ENCODE results near the gene RNF224.
A peak's percentile ranks its signal among the peaks of the same experiment; 100 is the strongest.
"Not testable (repeated sequence)": the region's sequence is repeated elsewhere in the genome, so short reads cannot be mapped to it uniquely, and the experiment has no call there.

The RNF224 gene

DNA sequence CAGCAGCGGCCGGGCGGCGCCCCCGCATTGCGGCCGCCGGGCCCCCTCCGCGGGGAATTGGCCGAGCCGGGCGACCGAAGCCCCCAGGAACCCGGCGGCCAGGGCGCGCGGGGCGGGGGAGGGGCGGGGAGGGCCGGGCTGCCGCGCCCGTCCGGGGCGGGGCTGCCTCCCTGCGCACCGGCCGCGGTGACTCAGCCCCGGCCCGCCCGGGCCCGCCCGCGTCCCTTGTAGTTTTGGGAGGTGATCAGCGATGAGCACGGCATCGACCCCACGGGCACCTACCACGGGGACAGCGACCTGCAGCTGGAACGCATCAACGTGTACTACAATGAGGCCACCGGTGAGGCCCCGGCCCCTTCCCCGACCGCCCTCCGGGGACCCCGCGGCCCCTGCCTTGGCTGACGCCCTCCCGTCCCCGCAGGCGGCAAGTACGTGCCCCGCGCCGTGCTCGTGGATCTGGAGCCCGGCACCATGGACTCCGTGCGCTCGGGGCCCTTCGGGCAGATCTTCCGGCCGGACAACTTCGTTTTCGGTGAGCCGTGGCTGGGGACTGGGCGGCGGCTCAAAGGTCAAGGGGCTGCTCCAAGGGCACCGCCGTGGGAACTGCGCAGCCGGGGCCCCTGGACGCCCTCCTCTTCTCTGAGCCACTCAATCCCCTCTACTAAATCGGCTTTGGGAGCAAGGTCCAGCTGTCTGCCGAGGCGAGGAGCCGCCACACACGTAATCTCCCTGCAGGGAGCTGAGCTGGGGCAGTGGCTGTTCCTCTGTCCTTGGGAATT is 14.4 kb downstream of the RNF224 start:
- peak; percentile 67 for DNase-seq

DNA sequence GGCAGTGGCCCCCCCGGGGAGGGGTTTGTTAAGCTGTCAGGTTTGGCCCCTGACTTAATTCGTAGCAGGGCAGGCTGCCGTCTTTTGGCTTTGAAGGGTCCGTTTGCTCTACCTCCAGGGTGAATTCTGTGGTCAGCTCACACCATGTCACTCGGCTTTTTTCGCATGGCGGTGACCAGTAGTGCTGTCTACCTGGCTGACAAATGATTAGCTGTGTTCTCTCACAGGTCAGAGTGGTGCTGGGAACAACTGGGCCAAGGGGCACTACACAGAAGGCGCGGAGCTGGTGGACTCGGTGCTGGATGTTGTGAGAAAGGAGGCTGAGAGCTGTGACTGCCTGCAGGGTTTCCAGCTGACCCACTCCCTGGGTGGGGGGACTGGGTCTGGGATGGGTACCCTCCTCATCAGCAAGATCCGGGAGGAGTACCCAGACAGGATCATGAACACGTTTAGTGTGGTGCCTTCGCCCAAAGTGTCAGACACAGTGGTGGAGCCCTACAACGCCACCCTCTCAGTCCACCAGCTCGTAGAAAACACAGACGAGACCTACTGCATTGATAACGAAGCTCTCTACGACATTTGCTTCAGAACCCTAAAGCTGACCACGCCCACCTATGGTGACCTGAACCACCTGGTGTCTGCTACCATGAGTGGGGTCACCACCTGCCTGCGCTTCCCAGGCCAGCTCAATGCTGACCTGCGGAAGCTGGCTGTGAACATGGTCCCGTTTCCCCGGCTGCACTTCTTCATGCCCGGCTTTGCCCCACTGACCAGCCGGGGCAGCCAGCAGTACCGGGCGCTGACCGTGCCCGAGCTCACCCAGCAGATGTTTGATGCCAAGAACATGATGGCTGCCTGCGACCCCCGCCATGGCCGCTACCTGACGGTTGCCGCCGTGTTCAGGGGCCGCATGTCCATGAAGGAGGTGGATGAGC is 15.2 kb downstream of the RNF224 start:
- DNase-seq = no peak

DNA sequence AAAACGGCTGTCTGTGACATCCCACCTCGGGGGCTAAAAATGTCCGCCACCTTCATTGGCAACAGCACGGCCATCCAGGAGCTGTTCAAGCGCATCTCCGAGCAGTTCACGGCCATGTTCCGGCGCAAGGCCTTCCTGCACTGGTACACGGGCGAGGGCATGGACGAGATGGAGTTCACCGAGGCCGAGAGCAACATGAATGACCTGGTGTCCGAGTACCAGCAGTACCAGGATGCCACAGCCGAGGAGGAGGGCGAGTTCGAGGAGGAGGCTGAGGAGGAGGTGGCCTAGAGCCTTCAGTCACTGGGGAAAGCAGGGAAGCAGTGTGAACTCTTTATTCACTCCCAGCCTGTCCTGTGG is 15.9 kb downstream of the RNF224 start:
- not testable (repeated sequence) for DNase-seq

DNA sequence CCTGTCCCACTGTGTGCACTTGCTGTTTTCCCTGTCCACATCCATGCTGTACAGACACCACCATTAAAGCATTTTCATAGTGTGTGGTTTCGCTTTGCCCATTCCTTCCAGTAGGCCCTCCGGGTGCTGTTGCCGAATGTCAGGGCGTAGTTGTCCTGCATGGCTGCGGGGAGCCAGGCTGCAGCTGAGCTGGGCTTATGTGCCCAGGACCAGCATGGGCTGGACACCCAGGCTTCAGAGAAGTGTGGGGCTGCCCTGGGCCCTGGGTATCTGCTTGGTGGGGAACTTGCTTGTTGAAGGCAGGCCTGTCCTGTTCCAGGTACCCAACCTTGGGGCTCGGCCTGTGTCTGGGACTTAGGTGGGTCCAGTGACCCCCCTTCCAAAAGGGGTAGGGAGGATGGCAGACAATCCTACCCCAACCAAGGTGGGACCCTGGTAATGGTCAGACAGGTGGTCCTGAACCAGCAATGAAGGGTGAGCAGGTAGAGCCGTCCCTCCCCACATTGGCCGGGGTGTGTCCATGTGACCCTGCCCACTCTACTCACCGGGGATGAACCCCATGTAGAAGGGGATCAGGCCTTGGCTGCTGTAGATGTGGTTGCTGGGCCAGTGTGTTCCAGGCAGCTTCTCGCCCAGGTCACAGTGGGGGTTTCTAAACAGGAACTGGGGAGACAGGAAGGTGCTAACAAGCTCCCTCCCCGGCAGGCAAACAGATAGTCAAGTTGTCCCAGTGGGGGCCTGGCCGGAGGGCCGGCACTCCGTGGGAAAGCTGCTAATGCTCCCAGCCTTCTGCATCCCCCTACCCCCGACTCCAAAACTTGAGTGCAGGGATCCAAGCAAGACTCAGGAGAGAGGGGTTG is 16.6 kb downstream of the RNF224 start:
- no peak for DNase-seq

DNA sequence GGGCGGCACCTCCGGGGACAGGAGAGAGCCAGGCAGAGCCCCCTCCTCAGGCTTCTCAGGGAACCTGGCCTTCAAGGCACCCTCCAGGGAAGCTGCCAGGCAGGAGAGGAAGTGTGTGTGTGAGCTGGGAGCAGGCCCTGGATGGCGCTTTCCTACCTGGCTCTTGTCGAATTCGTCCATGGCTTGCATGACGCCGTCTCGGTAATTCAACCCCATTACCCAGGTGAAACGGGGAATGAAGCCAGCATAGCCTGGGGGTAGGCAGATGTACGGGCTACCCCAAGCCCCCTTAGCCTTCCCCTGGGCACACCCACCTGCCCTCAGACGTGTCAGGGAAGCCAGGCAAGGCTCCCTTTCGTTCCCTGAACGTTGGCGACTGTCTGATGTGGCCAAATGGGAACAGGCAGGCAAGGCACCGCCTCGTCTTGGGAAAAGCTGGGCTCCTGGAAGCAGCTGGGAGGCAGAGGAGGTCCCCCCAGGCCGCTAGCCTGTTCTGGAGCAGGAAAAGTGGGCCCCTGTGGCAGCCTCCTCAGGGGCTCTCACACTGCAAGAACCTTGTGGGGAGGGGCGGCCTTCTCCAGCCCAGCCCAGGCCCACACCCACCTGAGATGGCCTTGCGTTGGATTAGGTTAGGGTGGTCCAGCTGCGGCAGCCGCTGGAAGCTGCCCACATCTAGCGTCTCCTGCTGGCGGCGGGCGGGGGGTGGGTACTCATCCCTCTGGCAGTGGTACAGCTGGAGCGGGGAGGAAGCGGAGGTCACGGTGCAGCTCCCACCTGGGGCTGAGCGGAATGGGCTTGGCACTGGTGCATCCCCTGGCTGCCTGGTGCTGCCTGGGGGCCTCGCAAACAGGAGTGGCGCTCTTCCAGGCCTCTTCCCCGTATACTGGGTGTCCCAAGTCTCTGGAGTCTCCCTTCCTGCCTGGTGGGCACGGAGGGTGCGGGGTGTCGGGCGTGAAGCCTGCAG is 17.5 kb downstream of the RNF224 start:
- no peak for DNase-seq

DNA sequence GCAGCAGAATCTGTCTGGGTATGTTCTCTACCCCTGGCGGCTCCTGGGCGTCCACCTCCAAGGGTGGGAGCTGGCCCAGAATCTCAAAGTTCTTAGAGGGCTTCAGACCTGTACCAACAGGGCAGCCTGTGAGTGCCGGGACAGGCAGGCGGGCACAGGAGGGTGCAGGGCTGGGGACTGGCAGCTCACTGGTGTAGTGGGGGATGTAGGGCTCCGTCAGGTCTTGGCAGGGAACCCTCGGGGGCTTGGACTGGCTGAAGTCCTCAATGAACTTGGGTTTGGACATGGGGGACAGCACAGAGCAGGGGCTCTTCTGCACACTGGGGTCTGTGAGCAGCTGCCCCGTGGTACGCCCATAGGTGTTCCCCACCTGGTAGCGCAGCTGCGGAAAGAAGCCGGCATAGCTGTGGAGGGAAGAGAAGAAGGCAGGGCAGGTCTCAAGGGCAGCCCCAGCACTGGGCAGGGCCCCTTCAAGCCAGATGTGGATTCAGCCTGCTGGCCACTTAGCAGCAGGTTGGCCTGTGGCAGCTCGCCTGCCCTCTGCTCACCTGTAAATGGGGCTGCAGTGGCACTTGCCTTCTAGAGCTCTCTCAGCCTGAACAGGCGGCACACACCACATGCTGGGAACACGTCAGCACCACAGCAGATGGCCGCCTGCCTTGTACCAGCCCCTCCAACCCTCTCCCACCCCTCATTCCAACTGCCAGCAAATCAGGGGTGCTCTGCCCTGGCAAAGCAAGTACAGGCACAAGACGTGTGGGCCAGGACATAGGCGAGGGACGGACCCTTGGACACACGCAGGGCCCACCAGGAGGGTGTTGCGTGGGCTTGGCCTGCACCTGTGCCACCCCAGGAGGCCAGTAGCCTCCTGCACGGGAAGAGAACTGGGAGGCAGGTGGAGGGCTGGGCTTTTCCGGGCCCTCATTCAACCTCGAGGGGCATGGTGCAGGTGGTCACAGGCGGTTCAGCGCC is 18.4 kb downstream of the RNF224 start:
- DNase-seq = no peak

DNA sequence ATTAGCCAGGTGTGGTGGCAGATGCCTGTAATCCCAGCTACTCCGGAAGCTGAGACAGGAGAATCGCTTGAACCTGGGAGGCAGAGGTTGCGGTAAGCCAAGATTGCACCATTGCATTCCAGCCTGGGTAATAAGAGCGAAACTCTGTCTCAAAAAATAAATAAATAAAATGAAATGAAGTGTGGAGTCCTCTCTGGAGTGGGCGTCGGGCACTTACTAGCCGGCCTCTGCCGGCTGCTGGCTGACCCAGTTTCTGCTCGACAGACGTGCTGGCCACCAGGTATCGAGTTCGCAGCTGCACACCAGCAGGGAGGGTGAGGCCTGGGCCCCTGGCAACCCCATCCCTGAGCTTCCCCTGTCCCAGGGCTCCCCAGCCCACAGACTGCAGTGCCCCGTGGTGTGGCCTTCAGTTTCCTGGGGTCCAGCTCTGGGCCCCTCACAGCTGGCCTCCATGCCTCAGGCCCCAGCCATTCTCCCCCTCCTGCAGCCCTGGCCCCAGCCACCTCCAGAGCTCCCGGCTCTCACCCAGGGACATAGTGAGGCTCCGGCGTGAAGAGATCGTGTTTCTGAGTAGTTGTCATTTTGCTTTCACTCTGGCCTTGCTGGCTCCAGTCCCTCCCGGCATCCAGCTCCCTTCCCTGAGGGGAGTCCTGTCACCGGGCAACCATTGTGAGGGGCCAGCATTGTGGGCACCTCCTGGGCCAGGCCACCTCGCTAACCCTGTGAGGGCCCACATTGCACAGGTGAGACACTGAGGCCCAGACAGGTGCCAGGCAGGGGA is 20.0 kb downstream of the RNF224 start:
- DNase-seq = no peak

DNA sequence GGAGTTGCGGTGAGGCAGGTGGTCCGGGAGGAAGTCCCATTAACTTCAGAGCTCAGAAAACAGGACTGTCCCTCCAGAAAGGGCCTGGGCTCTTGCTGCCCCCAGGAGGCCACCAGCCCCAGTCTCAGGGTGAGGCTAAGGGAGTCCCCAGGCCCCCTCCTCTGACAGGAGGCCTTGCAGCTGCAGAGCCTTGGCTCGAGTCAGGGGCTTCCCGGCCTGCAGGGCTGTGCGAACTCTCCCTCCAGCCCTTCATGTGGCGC is 20.5 kb downstream of the RNF224 start:
- no peak for DNase-seq

DNA sequence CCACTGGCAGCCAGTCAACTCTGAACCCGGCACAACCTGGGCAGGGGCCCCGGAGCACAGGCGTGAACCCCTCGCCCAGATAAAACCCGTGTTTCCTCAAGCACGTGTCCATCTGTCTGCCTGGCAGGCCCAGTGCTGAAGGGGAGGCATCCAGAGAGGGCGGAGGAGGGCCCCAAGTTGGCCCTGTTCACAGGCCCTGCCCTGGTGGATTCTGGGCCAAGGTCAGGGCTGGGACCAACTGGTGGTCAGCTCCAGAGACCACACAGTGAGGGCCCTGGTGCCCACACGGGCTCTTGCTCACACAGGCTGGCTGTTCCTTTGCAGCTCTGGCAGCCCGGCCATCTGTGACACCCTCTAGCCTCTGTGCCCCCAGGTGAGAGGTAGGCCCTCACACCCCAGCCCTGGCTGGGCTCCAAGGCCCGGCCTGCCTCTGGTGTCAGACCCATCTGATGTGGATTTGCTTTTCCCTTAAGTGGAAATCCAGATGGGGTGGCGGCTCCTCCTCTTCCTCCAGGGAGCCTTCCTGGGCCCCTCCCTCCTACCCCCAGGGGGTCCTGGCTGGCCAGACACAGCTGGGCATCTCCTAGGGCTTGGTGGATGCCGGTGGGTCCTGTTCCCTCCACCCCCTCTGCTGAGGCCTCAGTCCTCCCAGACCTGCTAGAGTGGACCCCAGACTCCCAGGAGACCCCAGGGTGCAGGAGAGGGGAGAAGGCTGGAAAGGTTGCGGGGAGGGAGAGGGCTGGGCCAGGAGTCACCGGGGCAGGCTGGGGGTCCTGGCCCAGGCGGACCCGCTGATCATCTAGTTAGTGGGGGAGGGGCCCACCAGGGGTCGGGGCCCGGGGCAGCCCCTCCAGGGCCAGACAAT is 23.3 kb downstream of the RNF224 start:
- DNase-seq = no peak

DNA sequence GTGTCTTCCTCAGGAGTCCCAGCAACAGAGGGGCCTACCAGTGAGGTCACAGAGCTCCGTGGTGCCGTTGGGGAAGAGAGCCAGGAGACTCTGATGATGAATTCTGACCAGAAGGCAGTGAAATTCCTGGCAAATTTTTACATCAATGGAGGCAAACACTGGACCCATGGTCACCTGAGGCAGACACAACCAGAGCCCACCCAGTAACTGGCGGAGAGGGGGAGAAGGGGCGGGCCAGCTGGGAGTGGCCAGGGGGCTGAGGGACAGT is 23.8 kb downstream of the RNF224 start, which contains the start of gene STPG3:
STPG3 (plus strand) TSS at position 93 of the 268 bp plus-strand sequence; CDS start at position 94, 1 bp downstream.
- DNase-seq = no peak

DNA sequence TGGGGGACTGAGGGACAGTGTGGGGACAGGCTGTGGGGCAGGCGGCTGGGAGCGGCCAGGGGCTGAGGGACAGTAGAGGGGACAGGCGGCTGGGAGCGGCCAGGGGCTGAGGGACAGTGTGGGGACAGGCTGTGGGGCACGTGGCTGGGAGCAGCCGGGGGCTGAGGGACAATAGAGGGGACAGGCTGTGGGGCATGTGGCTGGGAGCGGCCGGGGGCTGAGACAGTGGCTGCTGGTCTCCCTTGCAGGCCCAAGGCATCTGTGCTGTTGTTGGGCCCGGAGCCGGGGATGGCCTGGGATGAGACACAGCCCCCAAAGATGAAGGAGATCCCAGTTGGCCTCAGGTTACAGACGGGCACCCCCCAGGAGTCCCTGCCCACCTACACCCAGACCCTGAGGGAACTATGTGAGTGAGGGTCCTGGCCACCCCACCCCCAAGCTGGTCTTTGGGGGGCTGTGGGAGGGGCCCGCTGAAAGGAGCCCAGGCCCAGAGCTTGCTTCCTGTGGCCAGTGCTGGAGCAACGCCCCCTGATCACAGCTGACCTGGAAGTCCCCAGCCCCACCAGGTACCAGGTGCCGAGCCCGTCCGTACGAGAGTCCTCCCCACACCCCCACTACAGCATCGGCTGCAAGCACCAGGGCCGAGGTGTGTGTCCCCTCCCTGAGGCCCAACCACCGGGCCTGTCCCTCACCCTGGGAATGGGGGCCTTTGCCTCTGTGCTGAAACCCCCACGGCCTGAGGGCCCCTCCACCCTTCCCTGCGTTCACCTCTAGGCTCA is 24.4 kb downstream of the RNF224 start:
- DNase-seq = no peak

DNA sequence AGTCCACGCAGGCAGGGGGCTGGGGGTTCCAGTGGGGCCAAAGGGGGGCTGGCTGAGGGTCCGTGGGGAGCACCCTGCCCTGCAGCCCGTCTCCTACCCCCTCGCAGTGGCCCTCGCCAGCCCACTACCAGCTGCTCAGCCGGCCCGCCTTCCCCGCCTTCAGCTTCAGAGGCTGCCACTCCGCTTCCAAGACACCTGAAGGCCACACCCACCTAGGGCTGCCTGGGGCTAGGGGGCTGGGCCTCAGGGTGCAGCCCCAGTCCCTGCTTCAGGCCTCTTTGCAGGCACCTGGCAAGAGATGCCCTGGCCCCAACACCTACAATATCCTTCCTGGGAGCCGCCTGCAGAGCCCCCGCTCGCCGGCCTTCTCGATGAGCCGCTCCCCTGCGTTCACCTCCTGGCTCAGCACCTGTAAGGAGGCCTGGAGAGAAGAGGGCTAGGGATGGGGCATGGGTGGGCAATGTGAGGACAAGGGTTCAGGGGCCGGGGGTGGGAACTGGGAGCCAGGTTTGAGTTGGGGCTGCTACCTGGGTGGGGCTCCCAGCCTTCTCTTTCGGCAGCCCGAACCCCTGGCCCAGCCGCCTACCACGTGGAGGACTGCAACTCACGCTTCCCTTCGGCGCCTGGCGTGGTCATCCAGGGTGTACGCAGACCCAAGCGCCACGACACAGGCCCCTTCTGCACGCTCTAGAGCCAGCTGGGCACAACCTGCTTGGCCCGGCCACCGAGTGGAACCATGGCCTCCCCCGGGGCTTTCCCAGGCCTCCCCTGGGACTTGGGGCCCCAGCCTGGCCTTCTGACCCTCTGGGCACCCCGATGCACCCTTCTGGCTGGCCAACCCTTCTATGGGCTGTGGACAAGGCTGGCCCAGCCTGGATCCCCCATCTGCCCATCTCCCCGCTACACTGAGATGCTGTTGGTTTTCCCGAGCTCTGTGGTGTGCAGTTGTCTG is 25.5 kb downstream of the RNF224 start:
- no peak for DNase-seq

DNA sequence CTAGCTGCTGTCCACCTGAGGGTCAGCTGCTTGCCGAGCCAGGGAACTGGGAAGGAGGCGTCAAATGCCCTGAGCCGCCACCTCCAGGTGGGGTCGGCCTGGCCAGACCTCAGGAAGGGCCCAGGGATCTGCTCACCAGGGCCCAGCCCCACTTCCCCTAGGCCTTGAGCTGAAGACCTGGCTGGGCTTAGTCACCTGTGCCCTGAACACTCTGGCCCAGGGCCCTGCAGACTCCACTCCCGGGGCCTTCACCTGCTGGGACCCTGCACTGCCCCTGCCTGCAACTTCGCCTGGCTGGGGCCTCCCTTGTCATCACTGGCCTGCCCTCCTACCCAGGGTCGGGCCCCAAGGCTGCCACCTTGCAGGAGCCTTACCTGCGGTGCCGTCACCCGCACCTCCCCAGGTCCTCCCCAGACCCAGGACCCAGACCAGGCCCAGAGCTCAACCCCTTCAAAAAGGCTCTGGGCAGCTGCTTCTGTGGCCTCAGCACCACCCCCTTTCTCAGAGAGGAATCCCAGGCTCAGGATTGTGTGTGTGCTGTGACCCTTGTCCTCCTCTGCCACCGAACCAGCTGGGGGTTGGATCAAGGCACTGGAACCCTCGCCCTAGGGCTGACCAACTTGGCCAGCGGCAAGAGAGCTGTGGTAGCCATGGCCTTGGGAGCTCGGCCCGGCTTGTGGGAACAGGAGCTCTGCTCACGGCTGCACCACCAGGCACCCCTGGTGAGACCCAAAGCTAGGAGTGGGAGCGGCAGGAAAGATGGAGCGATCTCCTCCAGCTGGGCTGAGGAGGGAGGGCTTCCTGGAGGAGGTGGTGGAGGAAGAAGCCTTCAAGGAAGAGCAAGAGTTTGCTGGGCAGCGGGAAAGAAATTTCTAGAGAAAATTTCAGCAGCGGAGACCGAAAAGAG is 26.7 kb downstream of the RNF224 start:
- DNase-seq = no peak

DNA sequence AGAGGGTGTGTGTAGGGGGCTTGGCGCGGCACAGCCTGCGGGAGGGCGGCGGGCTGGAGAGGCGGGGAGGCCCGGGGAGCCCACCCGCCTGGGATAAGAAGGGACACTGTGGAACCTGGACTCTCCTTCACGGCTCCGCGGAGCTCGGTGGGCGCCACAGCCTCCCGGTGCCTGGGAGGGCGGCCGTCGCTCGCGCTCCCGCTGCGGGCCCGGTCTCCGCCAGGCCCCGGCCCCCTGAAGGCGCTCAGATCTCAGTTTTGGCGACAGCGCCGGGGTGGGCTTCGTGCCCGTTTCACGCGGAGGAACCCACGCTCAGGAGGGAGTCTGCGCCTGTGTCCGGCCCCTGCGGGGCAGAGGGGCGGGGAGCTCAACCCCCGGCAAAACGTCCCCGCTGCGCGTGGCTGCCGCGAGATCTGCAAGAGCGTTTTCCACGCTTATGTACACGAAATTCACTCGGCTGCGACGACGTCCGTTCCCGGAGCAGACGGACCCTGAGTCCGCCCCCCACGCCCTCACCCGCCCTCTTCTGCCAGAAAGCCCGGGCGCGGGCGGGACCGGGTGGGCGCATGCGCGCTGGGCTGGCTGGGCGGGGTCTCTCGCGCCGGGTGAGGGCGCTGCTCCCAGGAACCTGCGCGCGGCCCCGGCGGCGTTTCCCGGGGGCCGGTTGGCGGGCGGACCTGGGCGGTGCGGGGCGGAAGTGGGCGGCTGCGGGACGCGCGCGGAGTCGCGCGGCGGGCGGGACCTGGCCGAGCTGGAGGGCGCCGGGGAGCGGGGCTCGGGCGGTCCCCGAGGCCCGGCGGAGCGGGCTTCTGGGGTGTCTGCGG is 27.5 kb downstream of the RNF224 start, which contains the start of gene NELFB:
NELFB (plus strand) TSS at position 704 of the 824 bp plus-strand sequence.
- peak; percentile 96 for DNase-seq

Data from activated CD4-positive, alpha-beta T cell treated with anti-CD3 and anti-CD28 coated beads for 1 hour (primary cell).